GM12878 (cell line): Measurements from ENCODE around the gene WHAMM. TPM values are rescaled to one million over a fixed set of nuclear protein-coding genes. Genes with fewer than 3 reads are reported as not detected.

Source experiments
- ATAC-seq: fragments of 200-7000 bp; cut with Tn5 transposase; 3 replicates; pipeline ENCODE4 v1.9.1; 2020; ENCODE audit warnings: mild to moderate bottlenecking, moderate library complexity
- BruUV-seq: library from RNA; stranded (reverse); fragments of 400-500 nt; replicated peaks from 2 replicates; lab custom pipeline; 2021; lab: Mats Ljungman, UMichigan
- CTCF ChIA-PET: fragments of 300-600 bp; sonication (Branson Sonifier 250); formaldehyde crosslinking; extraction: SDS; loops from one replicate; lab custom pipeline; 2021; ENCODE audit warnings: inconsistent platforms; lab: Yijun Ruan, JAX
- POLR2A ChIA-PET: fragments of 350-600 bp; formaldehyde crosslinking; extraction: SDS; loops from one replicate; lab custom pipeline; 2021; ENCODE audit warnings: inconsistent platforms; lab: Charles Lee
- RAD21 ChIA-PET: fragments of 300-600 bp; sonication (Branson Sonifier 250); formaldehyde crosslinking; loops from one replicate; lab custom pipeline; 2023; ENCODE audit warnings: antibody characterized with exemption; ENCODE audit not compliant: unreplicated experiment; lab: Charles Lee
- SMC1A ChIA-PET: fragments of 300-600 bp; sonication (Branson Sonifier 250); formaldehyde crosslinking; loops from one replicate; lab custom pipeline; 2023; ENCODE audit not compliant: unreplicated experiment, uncharacterized antibody; lab: Charles Lee
- DNase-seq: peaks from one replicate; pipeline ENCODE4 v3.0.0-alpha.2; 2011; ENCODE audit warnings: low read depth, low spot score
- FAIRE-seq: peaks from 3 replicates; lab custom pipeline; 2011; peaks lifted over from hg19 to GRCh38; lab: Jason Lieb, UNC
- H2AFZ ChIP-seq: 2 replicates; pipeline ENCODE4 v1.6.0; 2011; ENCODE audit warnings: low read depth, low read length, control low read depth; ENCODE audit not compliant: control insufficient read depth
- H3K27ac ChIP-seq: 2 replicates; pipeline ENCODE4 v1.5.1; 2011; ENCODE audit warnings: control low read depth; ENCODE audit not compliant: control insufficient read depth, insufficient read depth
- H3K27me3 ChIP-seq, 2 experiments: replicated peaks in 1 of 2; 2 replicates each; pipeline versions ENCODE4 v1.6.0 to v1.6.1; 2011; ENCODE audit warnings: low read length in 1 of 2; ENCODE audit not compliant: control insufficient read depth in 2 of 2, insufficient read depth in 2 of 2
- H3K36me3 ChIP-seq, 2 experiments: 2 replicates each; pipeline ENCODE4 v1.5.1; 2011; ENCODE audit warnings: low read length in 1 of 2; ENCODE audit not compliant: control insufficient read depth in 2 of 2, insufficient read depth in 2 of 2
- H3K4me1 ChIP-seq: 2 replicates; pipeline ENCODE4 v1.6.1; 2011; ENCODE audit warnings: mild to moderate bottlenecking, low read length, moderate library complexity, mixed read lengths; ENCODE audit not compliant: control insufficient read depth, insufficient read depth
- H3K4me2 ChIP-seq: 2 replicates; pipeline ENCODE4 v1.6.0; 2011; ENCODE audit warnings: control low read depth; ENCODE audit not compliant: control insufficient read depth, insufficient read depth
- H3K4me3 ChIP-seq: fragments of 200-600 bp; sonication (generic); 2 replicates; pipeline ENCODE4 v1.5.1; 2016
- H3K79me2 ChIP-seq: 2 replicates; pipeline ENCODE4 v1.6.0; 2011; ENCODE audit warnings: low read length; ENCODE audit not compliant: control insufficient read depth, insufficient read depth
- H3K9ac ChIP-seq: 2 replicates; pipeline ENCODE4 v1.8.0; 2011; ENCODE audit warnings: low read length, control low read depth, mixed read lengths; ENCODE audit not compliant: control insufficient read depth, insufficient read depth
- H3K9me3 ChIP-seq: replicated peaks from 3 replicates; pipeline ENCODE4 v1.5.1; 2011; ENCODE audit warnings: mild to moderate bottlenecking, low read length; ENCODE audit not compliant: control insufficient read depth, insufficient read depth
- H4K20me1 ChIP-seq: 2 replicates; pipeline ENCODE4 v1.6.0; 2011; ENCODE audit not compliant: control insufficient read depth, insufficient read depth
- CHD2 ChIP-seq: IDR thresholded peaks from 2 replicates; pipeline ENCODE4 v1.6.1; 2011; ENCODE audit warnings: low read depth, low read length, improper control_type of control experiment, borderline replicate concordance
- MTA2 ChIP-seq: fragments of 450-650 bp; IDR thresholded peaks from 2 replicates; pipeline ENCODE4 v1.6.1; 2016; ENCODE audit warnings: low read depth, mild to moderate bottlenecking, moderate library complexity
- MXI1 ChIP-seq: fragments of 150-350 bp; IDR thresholded peaks from 2 replicates; pipeline ENCODE4 v1.6.1; 2011; ENCODE audit warnings: low read depth, mild to moderate bottlenecking, inconsistent platforms, low read length, improper control_type of control experiment
- MYC ChIP-seq: IDR thresholded peaks from 2 replicates; pipeline ENCODE4 v1.6.1; 2011; ENCODE audit warnings: mild to moderate bottlenecking, low read length, moderate library complexity, inconsistent platforms; ENCODE audit not compliant: insufficient read depth, insufficient replicate concordance, insufficient read length, severe bottlenecking
- PML ChIP-seq: IDR thresholded peaks from 2 replicates; pipeline ENCODE4 v1.6.1; 2012; ENCODE audit warnings: low read length, inconsistent platforms
- RAD21 ChIP-seq: IDR thresholded peaks from 2 replicates; pipeline ENCODE4 v1.6.1; 2011; ENCODE audit warnings: mild to moderate bottlenecking, low read depth, low read length, moderate library complexity; ENCODE audit not compliant: insufficient read depth
- SREBF2 ChIP-seq: IDR thresholded peaks from 2 replicates; pipeline ENCODE4 v1.6.1; 2012; ENCODE audit warnings: mild to moderate bottlenecking, low read length
- ZBED1 ChIP-seq: IDR thresholded peaks from 2 replicates; pipeline ENCODE4 v1.6.1; 2016; ENCODE audit warnings: borderline replicate concordance
- ZBTB40 ChIP-seq: fragments of 450-650 bp; IDR thresholded peaks from 2 replicates; pipeline ENCODE4 v1.6.1; 2016; ENCODE audit warnings: mild to moderate bottlenecking, moderate library complexity, borderline replicate concordance
- ZNF384 ChIP-seq: IDR thresholded peaks from 2 replicates; pipeline ENCODE4 v1.6.1; 2012; ENCODE audit warnings: low read depth, mild to moderate bottlenecking, low read length, improper control_type of control experiment, borderline replicate concordance
- WGBS: methylation state at CpG from one replicate; pipeline ENCODE4 v1.1.6; 2016; ENCODE audit warnings: low lambda C conversion rate; ENCODE audit not compliant: insufficient replicate concordance, insufficient coverage; ENCODE audit errors: missing lambda C conversion rate; 5-methylcytosine and 5-hydroxymethylcytosine counted together
- in situ Hi-C: fragments of 300-500 bp; cut with MboI; formaldehyde crosslinking; loops from 9 replicates; pipeline ENCODE4 v1.14.3; 2018; ENCODE audit warnings: mixed read lengths
- intact Hi-C: fragments of 100-400 bp; cut with micrococcal nuclease; formaldehyde crosslinking; loops from one replicate; pipeline ENCODE4 v1.14.2; 2022; ENCODE audit not compliant: unreplicated experiment
- polyA plus RNA-seq, 11 experiments: library from polyadenylated mRNA; depleted of rRNA in 4 of 11; unstranded in 6 of 11; stranded (reverse) in 5 of 11; fragments of >200 nt; fragmentation: Nextera tagmentation in 4 of 11; fragmentation: Illumina TruSeq in 1 of 11; extraction: Ambion mirVana in 4 of 11; extraction: Trizol in 1 of 11; gene quantifications; 1 replicate in 1 of 11; 2 replicates in 10 of 11; pipeline versions ENCODE4 v1.2.1 to v1.2.3, GENCODE V29; 2011 to 2016; ENCODE audit warnings: inconsistent platforms in 2 of 11, missing spikeins in 2 of 11, low read depth in 1 of 11
- total RNA-seq, 4 experiments: library from RNA; depleted of rRNA in 3 of 4; stranded (reverse); fragments of >200 nt in 3 of 4; fragmentation: Illumina TruSeq in 1 of 4; extraction: Trizol in 1 of 4; gene quantifications; 2 replicates each; pipeline versions ENCODE4 v1.2.1 to v1.2.3, GENCODE V29; 2013 to 2021
- TF ChIP-seq, protein P1 (sequence below): IDR thresholded peaks from 2 replicates; pipeline ENCODE4 v1.6.1; 2011; ENCODE audit warnings: borderline replicate concordance, low read depth, mild to moderate bottlenecking, moderate library complexity, mixed read lengths, low read length; ENCODE audit not compliant: insufficient read depth; ENCODE audit errors: extremely low read length

The WHAMM gene
- total and polyA plus RNA-seq, 10 of the 15 experiments (the other 5 are each of a cell fraction or from before 2014, with no cell fraction given): 0.87 to 6.7 (median 2.5) TPM

GRCh38 chr15:82838096-82838735 lies 28.8 kb downstream of the WHAMM start:
- Histone ChIP-seq H3K4me3 (no peak overlapping the region), H3K4me1 (peaks cover 2% of the 10 kb centered on the region), H3K27ac (no peak overlapping the region), H3K36me3 (peaks cover 4 to 14% of the 10 kb centered on the region in 2 experiments; a peak in 3 of 4 replicates), H4K20me1 (peaks cover 7% of the 10 kb centered on the region; the same call in 1 of the 2 replicates), H3K27me3 (no peaks in the 10 kb centered on the region), H3K9me3 (no peaks in the 10 kb centered on the region), H3K4me2 (no peak overlapping the region), H3K79me2 (no peaks in the 10 kb centered on the region), H3K9ac (no peak overlapping the region), H2AFZ (no peak overlapping the region)
- no peak for FAIRE-seq
- no TSS peak for BruUV-seq
- SMC1A ChIA-PET: interaction anchor here (1.0 kb wide), 1 partner anchor 9 kb away, joined by 3 read pairs; no protein-coding TSS in a partner anchor
- ATAC-seq: no peak; the same call in 2 of the 3 replicates
- 91% methylated on average over 14 of the region's 14 CpGs for WGBS
- in situ Hi-C loops: loop anchor here (10.0 kb wide), 2 partner anchors 293 to 1543 kb away; partner anchors contain the start of gene RPS17
- intact Hi-C loops: loop anchor here (10.0 kb wide), 1 partner anchor 303 kb away; no protein-coding TSS in a partner anchor
- RAD21 ChIA-PET: no interaction called here
- CTCF ChIA-PET: no interaction called here
- POLR2A ChIA-PET: no interaction called here
- no peak for TF ChIP-seq CHD2
- no peak for DNase-seq

DNA sequence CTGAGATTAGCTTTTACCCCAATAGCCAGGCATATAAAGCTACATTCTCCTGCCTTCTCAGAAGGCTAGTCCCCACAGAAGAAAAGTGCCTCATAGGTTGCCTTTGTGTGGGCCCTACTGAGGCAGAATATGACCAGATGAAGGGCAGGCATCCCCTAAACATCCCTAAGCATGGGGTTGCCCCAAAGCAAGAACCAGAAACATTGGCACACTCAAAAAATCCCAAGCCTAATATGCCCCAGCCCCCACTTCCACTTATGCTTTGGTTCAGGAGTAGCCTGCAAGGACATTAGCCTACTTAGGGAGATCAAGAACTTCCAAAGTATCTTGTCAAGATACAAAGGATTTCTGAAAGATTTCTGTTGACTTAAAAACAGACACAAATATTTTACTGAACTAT lies 29.7 kb downstream of the WHAMM start:
- Histone ChIP-seq H3K79me2 (no peaks in the 10 kb centered on the region), H4K20me1 (peaks cover 7% of the 10 kb centered on the region; the same call in 1 of the 2 replicates), H3K4me2 (no peak overlapping the region), H3K27ac (no peak overlapping the region), H3K27me3 (no peaks in the 10 kb centered on the region), H3K9me3 (no peaks in the 10 kb centered on the region), H3K4me3 (no peak overlapping the region), H3K9ac (no peak overlapping the region), H3K36me3 (peaks cover 0 to 11% of the 10 kb centered on the region in 2 experiments; a peak in 3 of 4 replicates), H3K4me1 (peaks cover 5% of the 10 kb centered on the region; the same call in 1 of the 2 replicates), H2AFZ (no peak overlapping the region)
- BruUV-seq: no TSS peak
- intact Hi-C loops: loop anchor here (10.0 kb wide), 1 partner anchor 304 kb away; no protein-coding TSS in a partner anchor
- in situ Hi-C loops: loop anchor here (10.0 kb wide), 2 partner anchors 294 to 1544 kb away; partner anchors contain the start of gene RPS17
- SMC1A ChIA-PET: interaction anchor here (1.0 kb wide), 1 partner anchor 8 kb away, joined by 3 read pairs; no protein-coding TSS in a partner anchor
- CTCF ChIA-PET: no interaction called here
- ATAC-seq (no peak), DNase-seq (no peak), FAIRE-seq (no peak)
- POLR2A ChIA-PET: no interaction called here
- RAD21 ChIA-PET: no interaction called here
- TF ChIP-seq ZNF384 (no peak), ZBED1 (no peak), SREBF2 (no peak), ZBTB40 (no peak), PML (no peak), RAD21 (no peak), CHD2 (no peak), MYC (no peak), MTA2 (no peak), MXI1 (no peak)
- TF ChIP-seq, protein P1, sequence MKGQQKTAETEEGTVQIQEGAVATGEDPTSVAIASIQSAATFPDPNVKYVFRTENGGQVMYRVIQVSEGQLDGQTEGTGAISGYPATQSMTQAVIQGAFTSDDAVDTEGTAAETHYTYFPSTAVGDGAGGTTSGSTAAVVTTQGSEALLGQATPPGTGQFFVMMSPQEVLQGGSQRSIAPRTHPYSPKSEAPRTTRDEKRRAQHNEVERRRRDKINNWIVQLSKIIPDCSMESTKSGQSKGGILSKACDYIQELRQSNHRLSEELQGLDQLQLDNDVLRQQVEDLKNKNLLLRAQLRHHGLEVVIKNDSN: no peak
